T-helper 2 cell treated with Interferon-gamma antibody and Interleukin-4, amounts not matched to agents 100 ng/mL and 5 ng/mL, for 36 hours (primary cell): ENCODE measurements around the gene GBX1. TPM values are rescaled to one million over a fixed set of nuclear protein-coding genes. Genes with fewer than 3 reads are reported as not detected.

Experiments used
- intact Hi-C: fragments of 100-400 bp; cut with micrococcal nuclease; formaldehyde crosslinking; loops from one replicate; pipeline ENCODE4 v1.15.1; 2023
- total RNA-seq: library from RNA; stranded (reverse); gene quantifications from 2 replicates; pipeline ENCODE4 v1.2.3, GENCODE V29; 2022

The GBX1 gene
- total RNA-seq = not detected in 2 replicates

DNA sequence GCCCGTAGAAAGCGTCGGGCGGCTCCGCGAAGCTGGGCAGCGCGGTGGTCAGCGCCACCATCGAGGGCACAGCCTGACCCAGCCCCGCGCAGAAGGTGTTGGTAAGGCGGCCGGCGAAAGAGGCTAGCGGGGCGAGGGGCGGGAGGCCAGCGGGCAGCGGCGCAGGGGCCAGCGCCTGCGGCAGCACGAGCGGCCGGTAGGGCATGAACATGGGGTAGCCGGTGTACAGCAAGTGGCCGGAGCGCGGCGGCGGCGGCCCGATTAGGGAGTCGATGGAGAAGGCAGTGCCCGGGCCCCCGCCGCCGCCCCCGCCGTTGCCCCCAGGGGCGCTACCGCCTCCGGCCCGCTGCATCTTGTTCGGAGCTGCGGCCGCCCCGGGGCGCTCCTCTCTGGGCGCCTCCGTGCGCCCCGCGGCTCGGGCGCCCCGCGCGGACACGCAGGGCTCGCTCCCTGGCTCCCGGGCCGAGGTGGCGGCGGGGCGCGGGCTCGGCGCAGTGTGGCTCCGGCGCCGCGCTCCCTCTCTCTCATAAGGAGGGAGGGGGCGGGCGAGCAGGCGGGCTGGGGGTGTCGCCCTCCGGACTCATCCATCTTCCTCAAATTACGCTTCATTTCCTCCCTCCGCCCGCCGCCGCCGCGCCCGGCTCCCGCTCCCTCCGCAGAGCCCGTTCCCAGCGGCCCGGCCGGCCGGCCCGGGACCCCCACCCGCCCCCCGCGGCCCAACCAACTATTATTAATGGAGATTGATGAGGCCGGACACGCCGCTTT lies at the start of gene GBX1:
GBX1 (minus strand) TSS at position 498 of the 765 bp plus-strand sequence; CDS start at position 352, 146 bp downstream.
- intact Hi-C loops = loop anchor here (5.0 kb wide), 1 partner anchor 135 kb away; no protein-coding TSS in a partner anchor

DNA sequence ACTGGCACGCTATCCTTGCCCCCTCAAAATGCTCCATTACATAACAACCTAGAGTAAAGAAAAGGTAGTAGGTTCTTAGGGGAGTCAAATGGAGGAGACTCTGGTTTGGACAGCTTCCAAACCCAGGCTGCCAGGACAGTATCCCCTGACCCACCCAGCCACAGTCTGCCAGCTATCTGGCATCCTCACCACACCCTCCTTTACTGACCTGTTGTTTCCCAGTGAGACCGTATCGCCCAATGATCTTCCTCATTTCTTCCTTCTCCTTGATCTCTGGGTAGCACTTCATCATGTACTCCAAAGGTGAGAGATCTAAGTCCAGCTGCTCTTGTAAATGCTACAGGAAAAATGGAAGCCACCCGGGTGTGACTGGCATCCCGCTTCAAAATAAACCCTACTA lies 47.9 kb upstream of the GBX1 start:
- intact Hi-C loops = no loop called here

DNA sequence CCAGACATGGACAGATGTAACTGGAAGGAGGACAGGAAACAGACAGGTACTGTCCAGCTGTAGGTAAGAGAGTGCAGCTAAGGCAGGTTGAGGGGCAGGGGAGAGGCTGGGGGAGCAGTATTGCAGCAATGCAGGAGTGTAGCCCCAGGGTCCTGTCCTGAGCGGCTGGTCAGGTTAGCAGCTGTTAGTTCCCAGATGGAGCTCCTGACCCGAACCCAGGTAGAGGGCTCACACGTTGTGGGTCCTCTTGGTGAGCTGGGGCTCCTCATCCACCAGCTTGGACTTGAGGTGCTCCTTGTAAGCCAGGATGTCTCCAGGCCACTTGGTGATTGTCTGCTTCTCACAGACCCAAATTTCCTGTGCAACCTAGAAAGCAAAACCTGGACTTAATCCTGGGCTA lies 46.3 kb upstream of the GBX1 start:
- intact Hi-C loops = no loop called here

DNA sequence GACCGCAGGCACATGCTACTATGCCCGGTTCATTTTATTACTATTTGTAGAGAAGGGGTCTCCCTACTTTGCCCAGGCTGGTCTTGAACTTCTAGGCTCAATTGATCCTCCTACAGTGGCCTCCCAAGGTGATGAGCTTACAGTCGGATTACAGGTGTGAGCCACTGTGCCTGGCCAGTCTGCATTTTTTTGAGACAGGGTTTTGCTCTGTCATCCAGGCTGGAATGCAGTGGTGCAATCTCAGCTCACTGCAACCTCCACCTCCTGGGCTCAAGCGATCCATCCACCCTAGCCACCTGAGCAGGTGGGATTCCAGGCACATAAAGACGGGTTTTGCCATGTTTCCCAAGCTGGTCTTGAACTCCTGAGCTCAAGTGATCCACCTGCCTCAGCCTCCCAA lies 45.1 kb upstream of the GBX1 start:
- intact Hi-C loops = no loop called here

DNA sequence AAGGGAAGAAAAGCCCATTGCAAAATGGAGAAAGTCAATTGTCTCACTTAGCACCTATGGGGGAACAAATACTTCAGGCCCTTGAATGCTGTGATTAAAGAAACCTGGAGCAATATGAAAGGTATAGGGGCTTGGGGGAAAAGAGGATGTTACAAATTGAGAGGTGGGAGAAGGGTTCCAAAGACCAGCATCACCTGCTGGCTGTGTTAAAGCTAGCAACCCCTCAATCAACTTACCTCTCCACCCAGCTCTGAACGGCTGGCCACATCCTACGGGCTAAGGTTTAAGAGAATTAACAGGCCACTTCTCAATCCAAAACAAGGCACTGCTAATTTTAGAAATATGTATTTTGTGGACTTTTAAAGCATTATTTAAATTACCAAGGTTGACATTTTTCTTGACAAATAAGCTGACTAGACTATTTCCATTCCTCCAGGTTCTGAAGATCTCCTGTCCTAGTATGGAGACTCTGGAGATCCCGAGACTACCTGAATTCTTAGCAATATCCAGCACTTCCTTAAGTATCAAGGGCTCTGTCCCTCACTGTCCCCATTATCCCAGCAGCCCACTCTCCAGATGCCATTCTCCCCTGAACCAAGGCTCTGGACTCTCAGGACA lies 43.8 kb upstream of the GBX1 start:
- intact Hi-C loops = no loop called here

DNA sequence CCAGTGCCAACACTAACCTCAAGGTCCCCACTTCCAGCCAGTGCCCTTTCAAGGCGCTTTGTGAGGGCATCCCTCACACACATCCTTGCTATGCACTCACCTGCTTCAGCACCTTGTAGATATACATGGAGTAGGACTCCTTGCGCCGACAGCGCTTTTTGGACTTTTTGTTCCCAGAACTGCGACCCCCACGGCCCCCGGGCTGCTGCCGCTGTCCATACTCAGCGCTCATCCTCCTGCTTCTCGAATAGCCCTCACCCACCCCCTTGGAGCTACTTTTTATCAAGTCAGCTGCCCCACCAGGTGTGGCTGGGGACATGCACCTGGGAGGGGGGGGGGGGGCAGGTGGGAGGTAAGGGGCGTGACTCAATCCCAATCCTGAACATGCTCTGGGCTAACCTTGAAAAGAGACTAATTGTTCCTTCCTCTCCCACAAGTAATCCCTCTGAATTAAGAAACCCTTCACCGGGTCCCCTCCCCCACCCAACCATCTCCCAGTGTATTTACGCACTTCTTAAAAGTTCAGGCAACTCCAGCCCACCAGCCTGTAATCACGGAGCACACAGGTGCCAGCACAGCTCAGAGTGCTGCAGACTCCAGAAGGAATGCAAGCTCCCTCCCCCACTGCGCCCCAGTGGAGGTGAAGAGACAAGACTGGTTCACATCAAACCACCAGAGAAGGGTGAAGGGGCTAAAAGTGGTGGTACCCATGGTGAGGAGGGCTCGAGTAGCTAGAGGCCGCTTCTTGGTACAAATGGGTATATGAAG lies 42.8 kb upstream of the GBX1 start, which contains the start of gene H2BK1:
H2BK1 (minus strand) TSS at position 402 of the 768 bp plus-strand sequence; CDS start at position 232, 170 bp downstream.
- intact Hi-C loops = no loop called here

DNA sequence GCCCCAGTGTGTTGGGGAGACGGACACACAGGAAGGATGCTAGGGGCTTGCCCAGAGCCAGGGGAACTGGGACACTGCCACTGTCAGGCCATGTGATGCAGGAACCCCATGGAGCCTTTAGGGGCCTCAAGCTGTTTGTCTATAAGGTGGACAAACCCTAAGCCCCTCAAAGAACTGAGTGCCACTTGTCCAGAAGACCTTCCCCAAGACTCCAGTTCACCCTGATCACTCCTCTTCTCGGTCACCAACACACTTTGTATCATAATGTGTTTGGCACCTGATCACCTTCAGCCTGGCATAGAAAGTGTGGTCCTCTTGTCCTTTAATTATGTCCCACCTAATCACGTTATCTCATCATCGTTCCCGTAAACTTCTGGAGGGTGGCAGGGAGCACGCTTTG lies 42.1 kb upstream of the GBX1 start:
- intact Hi-C loops = no loop called here

DNA sequence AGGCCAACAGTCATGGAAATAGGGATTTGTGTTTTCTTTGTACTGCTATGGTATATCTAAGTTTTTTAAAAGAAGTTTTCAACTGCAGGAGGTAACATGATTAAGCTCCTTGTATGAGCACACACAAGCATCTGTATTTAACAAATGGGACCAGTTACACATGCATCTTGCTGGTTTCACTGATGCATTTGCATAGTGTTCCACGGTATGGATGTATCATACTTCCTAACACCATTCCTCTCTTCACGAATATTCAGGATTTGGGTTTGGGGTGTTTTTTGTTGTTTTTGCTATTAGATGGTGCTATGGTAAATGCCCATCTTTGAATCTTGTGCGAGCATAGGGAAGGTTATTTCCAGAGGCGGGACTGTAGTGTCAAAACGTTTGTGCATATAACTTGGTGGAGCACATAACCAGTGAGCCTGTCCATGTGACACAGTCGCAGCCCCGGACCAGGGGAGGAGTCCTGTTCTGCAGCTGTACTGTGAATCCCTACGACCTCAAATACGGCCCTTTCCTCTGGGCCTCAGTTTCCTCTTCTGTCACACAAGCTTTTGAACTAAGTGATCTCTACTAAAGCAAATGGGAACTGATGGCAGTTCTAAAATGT lies 40.9 kb upstream of the GBX1 start:
- intact Hi-C loops = no loop called here

DNA sequence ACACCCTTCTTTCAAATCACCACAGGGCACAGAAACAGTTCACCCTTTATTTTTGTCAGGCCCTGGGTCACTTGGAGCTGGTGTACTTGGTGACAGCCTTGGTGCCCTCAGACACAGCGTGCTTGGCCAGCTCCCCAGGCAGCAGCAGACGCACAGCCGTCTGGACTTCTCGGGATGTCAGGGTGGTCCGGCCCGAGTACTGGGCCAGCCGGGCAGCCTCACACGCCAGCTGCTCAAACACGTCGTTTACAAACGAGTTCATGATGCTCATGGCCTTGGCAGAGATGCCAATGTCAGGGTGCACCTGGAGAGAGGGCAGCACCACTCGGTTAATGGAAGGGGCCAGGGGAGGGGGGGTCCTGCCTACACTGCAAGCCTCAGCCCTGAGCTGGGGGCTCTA lies 40.3 kb upstream of the GBX1 start:
- intact Hi-C loops = loop anchor here (2.0 kb wide), 1 partner anchor 25 kb away; the partner anchor contains the start of gene CHPF2

DNA sequence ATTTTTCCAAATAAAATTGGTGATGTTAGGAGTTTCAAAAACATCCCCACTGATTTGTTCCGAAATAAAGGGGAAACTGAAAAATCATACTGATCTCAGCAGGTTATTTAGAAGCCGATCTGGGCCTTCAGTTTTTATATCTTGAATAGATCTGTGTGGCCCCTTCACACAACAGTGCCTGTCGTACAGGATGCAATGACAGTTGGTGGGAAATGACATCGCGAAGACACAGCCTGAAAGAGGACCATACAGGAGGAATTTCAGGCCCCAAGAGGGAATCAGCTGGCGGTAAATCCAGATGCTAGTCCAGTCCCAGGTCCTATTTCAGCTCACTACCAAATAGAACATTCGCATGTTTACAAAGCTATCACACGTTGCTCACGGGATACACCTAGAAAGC lies 39.8 kb upstream of the GBX1 start:
- intact Hi-C loops = loop anchor here (2.0 kb wide), 1 partner anchor 25 kb away; the partner anchor contains the start of gene CHPF2

DNA sequence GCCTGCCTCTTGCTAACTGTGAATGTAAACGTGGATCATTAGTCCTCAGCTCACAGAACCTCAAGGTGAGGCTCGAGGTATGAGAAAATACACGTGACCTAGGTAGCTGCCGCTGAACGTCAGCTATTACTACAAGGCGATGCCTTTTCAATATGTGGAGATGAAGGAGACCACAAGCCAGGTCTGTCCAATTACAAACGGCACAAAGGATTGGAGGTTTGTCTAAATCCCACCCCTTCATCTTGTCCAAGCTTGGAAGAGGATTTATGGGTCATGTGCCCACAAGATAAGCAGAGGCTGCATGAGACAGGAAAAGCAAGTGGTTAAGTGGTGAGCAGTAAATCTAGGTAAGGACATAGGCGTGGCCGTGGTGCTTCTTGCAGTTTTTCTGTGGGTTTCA lies 39.4 kb upstream of the GBX1 start:
- intact Hi-C loops = loop anchor here (2.0 kb wide), 1 partner anchor 26 kb away; the partner anchor contains the start of gene CHPF2

DNA sequence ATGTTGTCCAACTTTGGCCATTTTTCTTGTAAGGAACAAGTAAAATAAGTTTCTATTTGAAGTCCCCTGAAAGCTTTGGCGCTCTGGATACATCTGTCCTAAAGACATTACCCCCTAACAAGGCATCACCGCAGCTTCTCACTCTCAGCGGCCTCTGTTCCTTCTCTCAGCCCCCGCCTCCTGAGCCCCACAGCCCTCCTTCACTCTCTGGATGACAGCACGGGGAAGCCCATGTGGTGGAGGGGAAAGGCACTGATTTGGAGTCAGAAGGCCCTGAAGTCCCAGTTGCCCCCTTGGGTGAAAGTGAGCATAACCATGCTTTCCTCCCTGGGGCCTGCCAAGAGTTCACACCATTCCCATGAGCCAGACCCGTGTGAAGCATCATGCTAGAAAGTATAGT lies 38.2 kb upstream of the GBX1 start:
- intact Hi-C loops = loop anchor here (2.0 kb wide), 1 partner anchor 27 kb away; the partner anchor contains the start of gene CHPF2

DNA sequence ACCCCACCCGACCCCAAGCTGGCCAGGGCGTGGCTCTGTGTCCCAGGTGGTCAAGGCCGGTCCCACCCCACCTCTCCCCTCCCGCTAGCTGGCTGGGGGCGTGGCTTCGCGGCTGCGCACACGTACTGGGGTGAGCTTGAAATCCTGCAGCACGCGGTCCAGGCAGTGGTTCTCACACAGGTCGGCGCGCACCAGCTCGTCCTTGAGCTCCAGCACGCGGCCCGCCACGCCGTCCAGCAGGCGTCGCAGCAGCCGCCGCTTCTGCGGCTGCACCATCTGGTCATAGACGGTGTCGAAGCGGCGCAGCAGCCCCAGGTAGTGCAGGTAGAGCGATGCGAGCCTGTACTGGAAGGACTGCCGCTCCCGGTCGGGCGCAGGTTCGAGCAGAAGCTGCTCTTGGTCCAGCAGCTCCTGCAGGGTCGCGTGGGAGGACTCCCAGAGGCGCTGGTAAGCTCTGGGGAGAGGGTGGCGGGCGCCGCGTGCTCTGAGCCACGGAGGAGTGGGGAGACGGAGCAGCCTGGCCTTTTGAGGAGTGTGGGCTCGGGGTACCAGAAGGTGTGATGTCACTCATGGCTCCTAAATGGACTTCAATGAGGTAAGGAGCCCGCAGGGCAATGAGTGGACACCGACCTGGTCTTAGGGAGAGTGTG lies 37.0 kb upstream of the GBX1 start:
- intact Hi-C loops = no loop called here

DNA sequence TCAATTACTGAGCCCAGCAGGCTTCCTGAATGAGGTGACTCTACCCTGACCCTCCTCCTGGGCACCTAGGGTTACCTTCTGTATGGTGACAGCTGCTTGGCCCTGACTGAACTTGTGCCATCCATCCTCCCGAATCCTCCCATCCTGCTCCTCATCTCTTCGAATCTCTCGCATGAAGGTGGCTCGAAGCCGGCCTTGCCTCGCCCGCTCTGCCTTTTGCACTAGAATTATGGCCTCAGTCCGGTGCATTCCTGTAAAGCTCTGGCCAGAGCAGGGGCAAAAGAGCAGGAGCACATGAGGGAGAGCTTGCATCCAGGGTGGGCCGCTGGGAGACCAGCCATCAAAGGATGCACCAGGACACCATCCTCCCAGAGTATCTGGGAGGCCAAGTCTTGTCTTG lies 35.3 kb upstream of the GBX1 start:
- intact Hi-C loops = no loop called here

DNA sequence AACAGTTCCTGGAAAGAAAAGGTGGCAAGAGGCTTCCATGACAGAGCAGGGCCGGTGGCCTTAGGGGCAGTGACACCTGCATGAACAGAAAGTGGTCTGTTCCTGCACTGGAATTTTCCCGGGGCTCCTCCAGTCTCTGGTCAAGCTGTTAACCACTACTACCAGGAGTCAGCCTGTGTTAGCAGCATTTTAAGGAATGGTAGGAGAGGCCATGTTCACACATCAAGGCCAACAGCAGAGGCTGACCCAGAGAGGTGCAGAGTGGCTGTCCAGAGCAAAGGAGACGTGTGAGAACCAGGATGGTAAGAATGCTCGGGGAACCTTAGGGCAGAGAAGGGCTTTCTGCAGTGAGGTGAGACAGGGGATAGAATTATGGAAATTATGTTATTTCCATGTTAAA lies 34.3 kb upstream of the GBX1 start:
- intact Hi-C loops = no loop called here

DNA sequence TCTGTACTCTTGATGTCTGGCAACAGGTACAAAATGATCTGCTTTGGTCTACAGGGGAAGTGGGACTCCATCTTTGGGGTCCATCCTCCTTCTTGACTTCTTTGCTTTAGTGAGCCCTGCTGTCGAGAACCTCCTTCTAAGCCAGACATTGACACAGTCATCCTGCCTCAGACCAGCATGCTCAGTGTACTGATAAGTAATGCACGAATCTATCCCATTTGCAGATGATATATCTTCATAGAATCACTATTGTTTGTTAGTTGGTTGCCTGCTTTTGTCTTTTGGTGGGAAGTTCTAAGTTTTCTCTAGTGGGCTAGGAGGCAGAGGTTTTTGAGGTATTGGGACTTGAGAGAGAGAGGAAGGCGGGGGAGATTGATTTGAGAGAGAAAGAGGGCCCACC lies 33.9 kb upstream of the GBX1 start:
- intact Hi-C loops = no loop called here

DNA sequence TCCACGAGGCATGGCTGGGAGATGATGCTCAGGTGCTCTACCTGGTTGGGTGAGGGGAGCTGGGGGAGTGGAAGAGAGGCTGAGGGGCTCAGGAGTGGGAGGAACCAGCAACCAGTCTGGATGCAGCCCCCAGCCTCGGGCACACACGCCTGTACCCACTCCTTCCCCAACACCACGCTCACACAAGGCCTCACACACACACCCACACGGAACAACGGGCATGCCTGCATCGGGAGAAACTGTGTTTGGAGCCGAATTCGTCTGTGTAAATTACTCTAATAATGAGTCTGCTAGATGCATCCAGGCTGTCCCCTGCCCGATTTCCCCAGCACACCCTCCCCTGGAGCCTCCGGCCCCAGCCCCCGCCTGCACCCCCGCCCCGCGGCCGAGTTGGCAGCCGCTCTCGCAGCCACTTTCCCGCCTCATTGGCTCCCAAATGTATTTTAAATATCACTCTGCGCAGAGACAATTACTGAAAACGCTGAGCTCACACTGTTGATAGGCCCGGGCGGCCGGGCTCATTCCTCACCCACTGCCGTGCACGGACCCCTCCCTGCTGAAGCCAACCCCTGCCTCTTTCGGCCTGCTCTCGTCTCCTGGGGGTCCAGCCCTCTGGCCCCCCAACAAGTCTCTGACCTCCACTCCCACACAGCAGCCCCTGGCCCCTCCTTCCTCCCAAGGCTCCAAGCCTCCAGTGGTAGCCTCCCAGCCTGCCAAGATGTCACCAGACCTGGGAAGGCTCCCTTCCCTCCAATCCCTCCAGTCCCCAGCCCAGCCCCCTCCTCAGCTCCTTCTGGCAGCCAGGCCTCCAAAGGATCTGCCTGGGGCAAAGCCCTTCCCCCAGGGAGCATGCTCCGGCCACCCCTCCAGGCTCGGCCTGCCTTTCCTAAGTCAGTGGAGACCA lies 31.7 kb upstream of the GBX1 start:
- intact Hi-C loops = no loop called here

DNA sequence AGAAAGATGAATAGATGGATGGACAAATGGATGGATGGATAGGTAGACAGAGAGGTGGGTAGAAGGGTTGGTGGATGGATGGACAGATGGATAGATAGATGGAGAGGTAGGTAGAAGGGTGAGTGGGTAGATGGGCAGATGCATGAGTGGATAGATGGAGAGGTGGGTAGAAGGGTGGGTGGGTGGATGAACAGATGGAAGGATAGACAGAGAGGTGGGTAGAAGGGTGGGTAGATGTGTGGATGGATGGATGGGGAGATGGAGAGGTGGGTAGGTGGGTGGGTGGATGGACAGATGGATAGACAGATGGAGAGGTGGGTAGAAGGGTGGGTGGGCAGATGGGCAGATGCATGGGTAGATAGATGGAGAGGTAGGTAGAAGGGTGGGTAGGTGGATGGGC lies 30.4 kb upstream of the GBX1 start:
- intact Hi-C loops = no loop called here

DNA sequence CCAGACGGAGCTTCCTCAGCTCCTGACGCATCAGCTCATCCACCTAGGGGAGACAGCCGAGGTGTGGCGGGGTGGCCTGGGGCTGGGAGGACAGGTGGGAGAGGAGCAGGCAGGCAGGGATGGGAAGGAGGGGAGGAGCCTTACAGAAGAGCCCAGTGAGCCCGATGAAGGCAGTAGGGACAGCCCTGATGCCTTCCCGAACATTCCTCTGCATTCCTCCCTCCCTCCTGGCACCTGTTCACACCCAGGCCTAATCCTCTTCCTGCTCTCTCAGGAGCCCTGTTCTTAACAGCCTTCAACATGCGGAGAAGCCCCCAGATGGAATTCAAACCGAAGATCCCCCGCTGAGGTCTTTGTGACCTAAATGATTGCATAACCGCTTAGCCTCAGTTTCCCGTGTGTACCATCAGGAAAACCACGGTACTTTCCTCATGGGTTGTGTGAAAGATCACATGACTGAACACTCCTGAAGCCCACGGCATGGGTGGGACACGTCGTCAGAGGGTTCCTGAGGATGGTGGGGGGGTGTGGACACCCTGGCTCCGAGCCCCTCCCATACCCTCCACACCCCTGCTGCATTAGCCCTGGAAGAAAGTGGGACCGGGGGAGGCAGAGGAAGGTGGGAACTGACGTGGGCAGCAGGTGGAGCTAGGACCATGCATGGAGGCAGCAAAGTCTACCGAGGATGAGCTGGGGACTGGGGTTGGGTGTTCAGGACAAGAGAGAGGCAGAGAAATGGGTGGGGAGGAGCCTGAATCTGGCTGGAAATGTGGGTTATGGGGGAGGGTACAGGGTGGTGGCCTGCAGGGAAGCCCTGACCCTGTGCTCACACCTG lies 28.3 kb upstream of the GBX1 start:
- intact Hi-C loops = no loop called here
